B cell (primary cell): Measurements from ENCODE around the gene CYP4F3. TPM values are rescaled to one million over a fixed set of nuclear protein-coding genes. Genes with fewer than 3 reads are reported as not detected.

Experiments used
- ATAC-seq: fragments of 200-7000 bp; cut with Tn5 transposase; one replicate; pipeline ENCODE4 v1.10.0; 2021; ENCODE audit warnings: low read depth, mild to moderate bottlenecking, moderate number of reproducible peaks, moderate library complexity
- CTCF ChIA-PET: fragments of 350-600 bp; sonication (Branson Sonifier 250); formaldehyde crosslinking; loops from one replicate; lab custom pipeline; 2021; ENCODE audit warnings: antibody characterized with exemption, inconsistent platforms; lab: Charles Lee
- POLR2A ChIA-PET: fragments of 350-600 bp; sonication (Branson Sonifier 250); formaldehyde crosslinking; loops from one replicate; lab custom pipeline; 2021; ENCODE audit warnings: antibody characterized with exemption; lab: Charles Lee
- DNase-seq: peaks from one replicate; pipeline ENCODE4 v3.0.0; 2013
- H2AFZ ChIP-seq: 2 replicates; pipeline ENCODE4 v1.6.1; 2012; ENCODE audit warnings: mild to moderate bottlenecking, low read depth, low read length; ENCODE audit not compliant: insufficient read depth, poor library complexity, severe bottlenecking
- H3K27ac ChIP-seq, 2 donors: 1 replicate in 1 of 2; 2 replicates in 1 of 2; pipeline ENCODE4 v1.5.1; 2012 to 2013; ENCODE audit warnings: low read length in 2 of 2, mild to moderate bottlenecking in 2 of 2, moderate library complexity in 1 of 2
- H3K27me3 ChIP-seq, 4 experiments: fragments of 200-600 bp in 1 of 4; sonication (generic) in 1 of 4; replicated peaks in 1 of 4; 1 replicate in 2 of 4; 2 replicates in 2 of 4; pipeline versions ENCODE4 v1.6.1 to v1.7.0; 2013 to 2016; ENCODE audit warnings: low read length in 3 of 4, mild to moderate bottlenecking in 2 of 4, mixed read lengths in 1 of 4, moderate library complexity in 1 of 4; ENCODE audit not compliant: insufficient read depth in 4 of 4, control insufficient read depth in 3 of 4; ENCODE audit errors: control extremely low read depth in 1 of 4
- H3K36me3 ChIP-seq, 2 experiments: replicated peaks in 1 of 2; 1 replicate in 1 of 2; 2 replicates in 1 of 2; pipeline versions ENCODE4 v1.6.1 to v1.7.1; 2013; ENCODE audit warnings: low read length in 1 of 2; ENCODE audit not compliant: insufficient read depth in 2 of 2, control insufficient read depth in 1 of 2; ENCODE audit errors: control extremely low read depth in 1 of 2, extremely low read depth in 1 of 2
- H3K4me1 ChIP-seq, 2 donors: fragments of 200-600 bp in 1 of 2; sonication (generic) in 1 of 2; 1 replicate in 1 of 2; 2 replicates in 1 of 2; pipeline versions ENCODE4 v1.5.1 to v1.6.1; 2013 to 2017; ENCODE audit warnings: low read length in 2 of 2; ENCODE audit not compliant: control insufficient read depth in 2 of 2, insufficient read depth in 2 of 2
- H3K4me2 ChIP-seq: replicated peaks from 2 replicates; pipeline ENCODE3; 2012; ENCODE audit warnings: mild to moderate bottlenecking, low read depth, low read length; ENCODE audit not compliant: poor library complexity, severe bottlenecking
- H3K4me3 ChIP-seq, 5 experiments: fragments of 200-600 bp in 1 of 5; sonication (generic) in 1 of 5; 1 replicate in 3 of 5; 2 replicates in 2 of 5; pipeline versions ENCODE4 v1.5.1 to v1.7.0; 2011 to 2016; ENCODE audit warnings: low read length in 4 of 5, mild to moderate bottlenecking in 4 of 5, low read depth in 2 of 5, control low read depth in 1 of 5, moderate library complexity in 1 of 5; ENCODE audit not compliant: insufficient read depth in 1 of 5; ENCODE audit errors: control extremely low read depth in 1 of 5, extremely low read depth in 1 of 5
- H3K79me2 ChIP-seq: fragments of 200-600 bp; sonication (generic); one replicate; pipeline ENCODE4 v1.6.0; 2016; ENCODE audit warnings: low read length; ENCODE audit not compliant: control insufficient read depth, insufficient read depth
- H3K9ac ChIP-seq: fragments of 200-600 bp; sonication (generic); 2 replicates; pipeline ENCODE4 v1.6.1; 2017; ENCODE audit warnings: mild to moderate bottlenecking, low read length, moderate library complexity
- H3K9me3 ChIP-seq, 3 donors: one replicate each; pipeline versions ENCODE4 v1.6.1 to v1.7.1; 2013; ENCODE audit warnings: low read length in 2 of 3; ENCODE audit not compliant: control insufficient read depth in 2 of 3, insufficient read depth in 1 of 3; ENCODE audit errors: control extremely low read depth in 1 of 3
- H4K20me1 ChIP-seq: 2 replicates; pipeline ENCODE4 v1.6.0; 2012; ENCODE audit warnings: mild to moderate bottlenecking, low read length; ENCODE audit not compliant: insufficient read depth, control insufficient read depth, poor library complexity, severe bottlenecking
- H3K27ac Mint-ChIP-seq: one replicate; pipeline ENCODE4 v1.8.0; 2021; ENCODE audit warnings: mixed read lengths
- H3K27me3 Mint-ChIP-seq: one replicate; pipeline ENCODE4 v1.8.0; 2021; ENCODE audit warnings: mixed read lengths
- H3K4me1 Mint-ChIP-seq: one replicate; pipeline ENCODE4 v1.8.0; 2021; ENCODE audit warnings: mixed read lengths
- H3K4me3 Mint-ChIP-seq: one replicate; pipeline ENCODE4 v1.8.0; 2021; ENCODE audit warnings: mixed read lengths
- H3K9me3 Mint-ChIP-seq: one replicate; pipeline ENCODE4 v1.8.0; 2022; ENCODE audit warnings: mixed read lengths; ENCODE audit not compliant: insufficient read depth
- EZH2 ChIP-seq: IDR thresholded peaks from 2 replicates; pipeline ENCODE4 v1.6.1; 2012; ENCODE audit warnings: borderline replicate concordance, low read depth, mild to moderate bottlenecking, moderate library complexity, low read length; ENCODE audit not compliant: insufficient read depth, poor library complexity, severe bottlenecking
- WGBS: methylation state at CpG from one replicate; pipeline ENCODE4 v1.1.5; 2013; ENCODE audit warnings: missing lambda C conversion rate; ENCODE audit not compliant: insufficient coverage; 5-methylcytosine and 5-hydroxymethylcytosine counted together
- intact Hi-C: fragments of 100-400 bp; cut with micrococcal nuclease; formaldehyde crosslinking; loops from one replicate; pipeline ENCODE4 v1.10.0; 2022
- polyA plus RNA-seq: library from polyadenylated mRNA; depleted of rRNA; stranded (reverse); fragments of >200 nt; gene quantifications from 2 replicates; pipeline ENCODE4 v1.2.3, GENCODE V29; 2012
- total RNA-seq, 2 donors: library from RNA; stranded (reverse); fragments of 120-200 nt in 1 of 2; gene quantifications; 1 replicate in 1 of 2; 2 replicates in 1 of 2; pipeline versions ENCODE4 v1.2.3 to v1.2.4, GENCODE V29; 2013 to 2022
- TF ChIP-seq, protein P1 (sequence below): fragments of 200-600 bp; IDR thresholded peaks from one replicate; pipeline ENCODE4 v1.8.0; 2022; ENCODE audit warnings: antibody characterized with exemption, mild to moderate bottlenecking

CYP4F3 gene
- total and polyA plus RNA-seq, 2 donors (not counting 1 experiment from before 2014, with no cell fraction given), result not detected

DNA sequence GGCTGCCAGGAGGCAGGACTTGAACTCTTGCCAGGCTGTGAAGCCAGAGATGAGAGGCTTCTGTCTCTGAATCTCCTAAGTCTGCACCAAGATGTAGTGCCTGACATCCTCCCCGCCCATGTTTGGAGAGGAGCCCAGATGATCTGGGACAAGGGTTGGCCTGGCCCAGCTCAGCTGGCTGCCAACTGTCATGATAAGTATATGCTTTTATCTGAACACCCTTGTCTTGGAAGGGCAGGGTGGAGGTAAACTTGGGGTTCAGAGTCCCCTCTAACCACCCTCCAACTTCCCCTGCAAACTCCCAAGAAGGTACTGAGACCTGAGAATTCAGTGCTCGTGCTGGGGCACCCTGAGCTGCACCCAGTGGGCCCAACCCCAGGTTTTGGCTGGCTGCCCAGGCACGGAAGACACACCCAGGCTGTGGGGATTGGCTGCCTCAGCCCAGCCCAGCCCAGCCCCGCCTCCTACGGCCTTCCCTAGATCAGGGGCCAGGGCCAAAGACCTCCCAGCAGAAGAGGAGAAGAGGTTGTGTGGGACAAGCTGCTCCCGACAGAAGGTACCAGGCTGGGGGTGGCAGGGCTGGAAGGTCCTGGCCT, 32.0 kb downstream of the CYP4F3 start, which contains the start of gene CYP4F12:
TSS of gene CYP4F12 (plus strand) at position 508 of the 596 bp plus-strand sequence. CDS start 443 bp downstream, outside the sequence.
- no peak within 1 kb of the TSS for H3K9ac ChIP-seq
- no peak for TF ChIP-seq EZH2
- TF ChIP-seq, protein P1, sequence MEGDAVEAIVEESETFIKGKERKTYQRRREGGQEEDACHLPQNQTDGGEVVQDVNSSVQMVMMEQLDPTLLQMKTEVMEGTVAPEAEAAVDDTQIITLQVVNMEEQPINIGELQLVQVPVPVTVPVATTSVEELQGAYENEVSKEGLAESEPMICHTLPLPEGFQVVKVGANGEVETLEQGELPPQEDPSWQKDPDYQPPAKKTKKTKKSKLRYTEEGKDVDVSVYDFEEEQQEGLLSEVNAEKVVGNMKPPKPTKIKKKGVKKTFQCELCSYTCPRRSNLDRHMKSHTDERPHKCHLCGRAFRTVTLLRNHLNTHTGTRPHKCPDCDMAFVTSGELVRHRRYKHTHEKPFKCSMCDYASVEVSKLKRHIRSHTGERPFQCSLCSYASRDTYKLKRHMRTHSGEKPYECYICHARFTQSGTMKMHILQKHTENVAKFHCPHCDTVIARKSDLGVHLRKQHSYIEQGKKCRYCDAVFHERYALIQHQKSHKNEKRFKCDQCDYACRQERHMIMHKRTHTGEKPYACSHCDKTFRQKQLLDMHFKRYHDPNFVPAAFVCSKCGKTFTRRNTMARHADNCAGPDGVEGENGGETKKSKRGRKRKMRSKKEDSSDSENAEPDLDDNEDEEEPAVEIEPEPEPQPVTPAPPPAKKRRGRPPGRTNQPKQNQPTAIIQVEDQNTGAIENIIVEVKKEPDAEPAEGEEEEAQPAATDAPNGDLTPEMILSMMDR, result no peak
- intact Hi-C loops, result no loop called here
- H3K4me3 ChIP-seq, result no peak within 1 kb of the TSS
- no peak for DNase-seq
- Mint-ChIP-seq H3K9me3 (no peaks in the 10 kb centered on the region), H3K27me3 (peaks cover 5% of the 10 kb centered on the region), H3K4me3 (no peak within 1 kb of the TSS), H3K4me1 (no peaks in the 10 kb centered on the region), H3K27ac (no peak within 1 kb of the TSS)
- CTCF ChIA-PET, result no interaction called here
- no peaks in the 10 kb centered on the region for H3K4me1 ChIP-seq
- no peaks in the 10 kb centered on the region for H3K36me3 ChIP-seq
- H3K27ac ChIP-seq, result no peak within 1 kb of the TSS
- H3K9me3 ChIP-seq, result no peaks in the 10 kb centered on the region
- H3K79me2 ChIP-seq, result no peaks in the 10 kb centered on the region
- 64% methylated on average over 5 of the region's 6 CpGs for WGBS
- POLR2A ChIA-PET, result no interaction called here
- peak; percentile 17 for ATAC-seq
- H2AFZ ChIP-seq, result no peak within 1 kb of the TSS
- no peak within 1 kb of the TSS for H3K4me2 ChIP-seq
- H4K20me1 ChIP-seq, result no peaks in the 10 kb centered on the region
- peaks cover 0 to 11% (median 0%) of the 10 kb centered on the region in 4 experiments for H3K27me3 ChIP-seq

DNA sequence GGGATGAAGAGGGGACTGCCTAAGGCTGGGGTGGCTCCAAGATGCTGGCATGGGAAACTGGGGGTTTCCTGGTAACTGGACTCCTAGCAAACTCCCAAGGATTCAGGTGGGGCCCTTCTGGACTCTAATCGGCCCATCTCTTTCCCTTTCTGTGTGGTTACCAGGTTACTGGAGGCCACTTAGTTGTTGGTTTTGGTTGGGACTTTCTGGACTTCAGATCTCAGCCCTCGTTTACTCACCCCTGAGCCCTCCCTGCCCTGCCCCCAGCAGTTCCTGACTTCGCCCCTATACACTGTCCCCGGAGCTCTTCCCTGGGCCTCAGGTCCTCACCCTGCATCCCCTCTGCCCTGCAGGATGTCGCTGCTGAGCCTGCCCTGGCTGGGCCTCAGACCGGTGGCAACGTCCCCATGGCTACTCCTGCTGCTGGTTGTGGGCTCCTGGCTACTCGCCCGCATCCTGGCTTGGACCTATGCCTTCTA, 32.5 kb downstream of the CYP4F3 start:
- no peaks in the 10 kb centered on the region for H3K9me3 Mint-ChIP-seq
- no peaks in the 10 kb centered on the region for H3K36me3 ChIP-seq
- peaks cover 0 to 11% (median 0%) of the 10 kb centered on the region in 4 experiments for H3K27me3 ChIP-seq
- TF ChIP-seq EZH2, result no peak
- no peak overlapping the region for H3K4me2 ChIP-seq
- no peak overlapping the region for H3K27ac Mint-ChIP-seq
- ChIA-PET POLR2A (no interaction called here), CTCF (no interaction called here)
- DNase-seq, result no peak
- H3K27me3 Mint-ChIP-seq, result peaks cover 8% of the 10 kb centered on the region
- no peaks in the 10 kb centered on the region for H4K20me1 ChIP-seq
- H3K79me2 ChIP-seq, result no peaks in the 10 kb centered on the region
- no peak overlapping the region for H3K4me3 Mint-ChIP-seq
- H3K4me3 ChIP-seq, result no peak overlapping the region
- no peak overlapping the region for H3K9ac ChIP-seq
- 44% methylated on average over 8 of the region's 9 CpGs for WGBS
- no peaks in the 10 kb centered on the region for H3K9me3 ChIP-seq
- no peaks in the 10 kb centered on the region for H3K4me1 ChIP-seq
- intact Hi-C loops, result no loop called here
- no peak overlapping the region for H3K27ac ChIP-seq
- no peak for ATAC-seq
- H3K4me1 Mint-ChIP-seq, result no peaks in the 10 kb centered on the region
- H2AFZ ChIP-seq, result no peak overlapping the region
